NCI-H524 treated with DMSO at 0.1 percent for 48 hours (cell line): ENCODE results near the gene SLC3A2.

Source experiments
- DNase-seq: peaks from one replicate; lab custom pipeline; 2025; lab: John Stamatoyannopoulos, UW

SLC3A2 gene

GRCh38 chr11:62880231-62880802, 379 bp upstream of the SLC3A2 start:
- no peak for DNase-seq

GRCh38 chr11:62881579-62882430, 1.1 kb downstream of the SLC3A2 start:
- DNase-seq: no peak

- no peak for DNase-seq
Observed at GRCh38 chr11:62882431-62882749, 1.7 kb downstream of the SLC3A2 start.

- DNase-seq: no peak
Observed at GRCh38 chr11:62882788-62883501, 2.2 kb downstream of the SLC3A2 start.

GRCh38 chr11:62883673-62884072, 3.0 kb downstream of the SLC3A2 start:
- no peak for DNase-seq

GRCh38 chr11:62885137-62885750, 4.5 kb downstream of the SLC3A2 start:
- DNase-seq: no peak

- DNase-seq: no peak
Observed at GRCh38 chr11:62888406-62888805, 7.7 kb downstream of the SLC3A2 start.

GRCh38 chr11:62889126-62889483, 8.4 kb downstream of the SLC3A2 start:
- no peak for DNase-seq

GRCh38 chr11:62889484-62890437, 9.1 kb downstream of the SLC3A2 start:
- no peak for DNase-seq

- DNase-seq: no peak
Observed at GRCh38 chr11:62892077-62892922, 11.6 kb downstream of the SLC3A2 start.

GRCh38 chr11:62895501-62895900, 14.8 kb downstream of the SLC3A2 start:
- DNase-seq: no peak

GRCh38 chr11:62896049-62896448, 15.4 kb downstream of the SLC3A2 start:
- no peak for DNase-seq

GRCh38 chr11:62897311-62897710, 16.6 kb downstream of the SLC3A2 start:
- no peak for DNase-seq

- no peak for DNase-seq
Observed at GRCh38 chr11:62898027-62898426, 17.3 kb downstream of the SLC3A2 start.

GRCh38 chr11:62902932-62903331, 22.2 kb downstream of the SLC3A2 start:
- DNase-seq: no peak

- no peak for DNase-seq
Observed at GRCh38 chr11:62905296-62905695, 24.6 kb downstream of the SLC3A2 start.

GRCh38 chr11:62905927-62906531, 25.3 kb downstream of the SLC3A2 start:
- DNase-seq: no peak

- DNase-seq: no peak
Observed at GRCh38 chr11:62908468-62909072, 27.9 kb downstream of the SLC3A2 start.

GRCh38 chr11:62909107-62909894, 28.6 kb downstream of the SLC3A2 start:
- DNase-seq: no peak
